Fibroblast of the conjunctiva (primary cell): ENCODE results near the gene IGSF3.
"Not testable (repeated sequence)": the region's sequence is repeated elsewhere in the genome, so short reads cannot be mapped to it uniquely, and the experiment has no call there.

Experiments
- DNase-seq: peaks from one replicate; pipeline ENCODE4 v3.0.0-alpha.2; 2010; ENCODE audit warnings: low read depth

Gene IGSF3

DNA sequence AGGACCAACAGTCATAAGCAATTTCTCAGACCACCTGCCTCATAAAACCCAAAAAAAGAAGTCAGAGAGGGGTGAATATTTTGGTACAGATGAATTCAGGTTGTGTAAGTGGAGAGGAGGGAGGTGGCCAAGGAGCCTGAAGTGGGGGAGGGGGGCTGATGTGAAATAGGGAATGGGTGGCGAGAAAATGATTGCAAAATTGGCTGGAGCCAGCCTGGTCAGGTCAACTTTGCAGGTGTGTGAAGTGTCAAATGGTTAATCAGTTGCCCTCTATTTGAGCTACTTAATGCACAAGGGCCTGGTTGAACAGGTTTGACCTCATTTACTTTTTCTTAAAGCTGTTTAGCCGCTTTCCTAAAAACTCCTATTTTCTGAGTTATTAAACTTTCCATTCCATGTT is 38.1 kb downstream of the IGSF3 start:
- DNase-seq = not testable (repeated sequence)

DNA sequence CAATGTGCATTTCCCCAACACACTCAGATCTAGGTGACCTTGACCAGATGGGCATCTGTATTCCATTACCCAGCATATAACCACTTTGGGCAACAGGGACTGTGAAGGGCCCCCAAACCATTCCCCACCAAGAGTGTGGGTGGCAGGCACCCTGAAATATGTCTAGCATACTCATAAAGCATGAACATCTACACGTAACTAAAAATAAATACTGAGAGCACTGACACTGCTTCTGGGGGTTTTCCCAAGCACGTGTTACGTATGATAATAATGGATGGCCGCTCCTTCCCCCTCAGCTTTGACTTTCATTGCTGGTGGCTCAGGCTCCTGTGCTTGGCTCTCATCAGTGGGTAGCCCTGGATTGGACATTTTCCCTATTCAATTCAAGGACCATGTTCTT is 39.1 kb downstream of the IGSF3 start:
- DNase-seq = no peak

DNA sequence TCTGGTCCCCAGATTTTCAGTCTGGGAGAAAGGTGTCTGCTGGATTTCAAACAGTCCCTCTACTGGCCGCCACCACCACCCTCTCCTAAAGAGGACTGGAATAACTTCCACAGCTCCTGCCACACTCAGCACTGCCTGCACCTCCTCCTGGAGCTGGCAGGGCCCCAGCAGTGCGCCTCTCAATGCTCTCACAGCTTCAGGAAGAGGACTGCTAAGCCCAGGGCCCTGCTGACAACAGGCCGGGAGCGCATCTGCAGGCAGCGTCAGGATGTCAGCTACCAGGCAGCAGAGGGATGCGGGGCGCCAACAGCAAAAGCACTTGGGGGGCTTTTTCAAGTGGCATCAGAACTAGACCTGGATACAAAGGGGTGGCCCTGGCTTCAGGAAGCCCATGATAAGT is 40.2 kb downstream of the IGSF3 start:
- not testable (repeated sequence) for DNase-seq

DNA sequence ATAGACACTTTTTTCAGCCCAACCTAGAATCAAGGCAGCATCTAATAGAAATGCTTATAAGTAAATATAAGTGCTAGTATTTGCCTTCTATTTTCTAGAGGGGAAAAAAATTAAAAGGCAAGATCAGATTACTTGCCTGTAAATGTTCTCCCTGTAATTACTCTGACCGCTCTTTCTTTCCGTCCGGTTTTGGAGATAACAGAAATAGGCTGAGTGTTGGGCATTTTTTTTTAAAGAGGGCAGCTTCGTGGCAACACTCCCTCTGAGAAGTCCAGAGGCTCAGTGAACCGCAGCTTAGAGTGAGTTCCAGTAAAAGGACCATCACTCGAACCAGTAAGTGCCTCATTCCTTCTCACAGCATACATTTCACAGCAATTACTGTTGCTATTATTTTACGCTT is 40.6 kb downstream of the IGSF3 start:
- DNase-seq = not testable (repeated sequence)

DNA sequence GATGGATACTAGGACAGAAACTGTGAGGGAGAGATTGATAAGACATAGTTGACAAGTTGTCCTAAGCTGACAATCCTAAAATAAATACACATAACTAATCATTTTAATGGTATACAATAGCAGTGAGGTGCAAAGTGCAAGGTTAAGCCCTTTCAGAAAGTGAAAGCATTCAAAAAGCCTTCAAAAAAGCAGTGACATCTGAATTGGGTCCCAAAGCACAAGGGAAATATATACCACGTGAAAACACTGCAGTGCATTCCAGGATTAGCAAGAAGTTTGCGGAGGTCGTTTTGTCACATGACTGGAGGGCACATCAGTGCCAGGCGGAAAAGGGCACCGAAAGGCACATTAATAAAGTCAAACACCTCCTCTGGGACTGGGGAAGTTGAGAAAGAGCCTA is 42.4 kb downstream of the IGSF3 start:
- not testable (repeated sequence) for DNase-seq

DNA sequence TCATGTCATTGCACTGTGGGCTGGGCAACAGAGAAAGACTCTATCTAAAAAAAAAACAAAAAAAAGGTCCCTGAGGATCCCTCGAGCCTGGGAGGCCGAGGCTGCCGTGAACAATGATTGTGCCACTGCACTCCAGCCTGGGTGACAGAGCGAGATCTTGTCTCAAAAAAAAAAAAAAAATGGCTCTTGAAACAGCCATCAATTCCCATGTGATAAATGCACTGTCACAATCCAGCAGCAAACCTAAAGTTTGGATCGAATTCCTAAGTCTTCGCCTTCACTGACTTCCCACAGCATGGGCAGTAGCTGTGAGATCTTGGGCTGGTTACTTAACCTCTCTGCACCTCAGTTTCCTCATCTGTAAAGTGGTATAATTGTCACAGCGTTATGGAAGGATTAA is 43.5 kb downstream of the IGSF3 start:
- no peak for DNase-seq

DNA sequence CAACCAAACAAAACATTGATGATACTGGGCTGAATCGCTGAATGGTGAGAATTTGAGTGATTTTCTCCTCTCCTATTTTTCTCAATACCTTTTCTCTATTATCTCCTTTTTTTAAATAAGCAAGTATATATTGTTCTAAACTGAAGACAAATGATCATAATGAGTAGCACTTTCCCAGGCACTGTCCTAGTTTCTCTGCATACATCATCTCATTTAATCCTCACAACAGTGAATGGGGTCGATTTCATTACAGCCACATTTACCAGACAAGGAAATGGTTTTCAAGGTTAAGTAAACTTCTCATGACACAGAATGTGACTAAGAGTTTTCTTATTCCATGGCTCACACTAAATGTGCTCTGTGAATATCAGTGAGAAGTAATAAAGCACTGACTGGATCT is 45.0 kb downstream of the IGSF3 start:
- not testable (repeated sequence) for DNase-seq

DNA sequence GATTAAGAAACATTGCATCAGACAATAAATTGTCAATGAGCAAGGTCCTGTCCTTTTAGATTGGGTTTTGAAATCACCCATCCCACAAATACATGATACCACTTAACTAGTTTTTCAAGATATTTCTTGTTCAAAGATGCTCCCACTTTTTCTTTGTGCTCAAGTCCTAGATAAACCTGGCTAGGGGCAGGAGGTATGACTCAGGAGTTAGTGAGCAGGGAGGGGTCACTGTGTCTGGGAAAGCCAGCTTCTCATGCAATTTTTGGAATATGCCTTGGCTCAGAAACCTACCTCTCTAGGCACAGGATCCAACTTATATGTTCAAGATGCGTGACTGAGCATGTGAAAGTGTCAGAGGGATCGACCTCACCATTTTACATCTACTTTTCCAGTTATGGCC is 45.8 kb downstream of the IGSF3 start:
- not testable (repeated sequence) for DNase-seq

DNA sequence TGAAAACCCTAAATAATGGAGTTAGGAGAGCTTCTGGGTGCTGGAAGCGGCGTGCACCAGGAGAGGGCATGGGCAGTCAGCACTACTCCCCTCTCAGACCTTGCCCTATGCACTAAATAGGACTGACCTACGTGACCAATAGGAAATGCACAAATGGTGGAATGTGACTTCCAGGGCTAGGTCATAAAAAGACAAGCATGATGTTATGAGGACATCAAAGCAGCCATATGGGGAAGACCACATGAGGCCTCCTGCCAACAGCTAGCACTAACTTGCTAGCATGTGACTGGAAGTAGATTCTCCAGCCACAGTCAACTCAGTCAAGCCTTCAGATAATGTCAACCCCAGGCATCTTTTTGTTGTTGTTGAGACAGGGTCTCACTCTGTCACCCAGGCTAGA is 47.1 kb downstream of the IGSF3 start:
- not testable (repeated sequence) for DNase-seq

DNA sequence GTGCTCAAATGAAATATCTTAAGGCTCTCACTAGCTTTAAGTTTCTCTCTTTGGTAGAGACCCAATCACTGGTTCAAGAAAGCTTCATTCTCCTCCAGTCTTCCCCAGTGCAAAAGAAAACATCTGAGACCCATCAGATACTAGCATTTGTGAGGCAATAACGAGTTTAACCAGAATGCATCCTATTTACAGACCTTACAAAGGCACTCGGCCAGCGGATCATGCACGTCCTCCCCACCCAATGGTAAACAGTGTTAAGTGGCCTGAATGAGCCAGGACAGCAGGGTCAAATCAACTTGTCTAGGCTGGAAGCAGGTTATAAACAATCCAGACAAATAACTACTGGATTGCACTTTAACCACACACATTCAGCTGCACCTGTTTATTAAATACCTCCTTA is 48.4 kb downstream of the IGSF3 start:
- not testable (repeated sequence) for DNase-seq

DNA sequence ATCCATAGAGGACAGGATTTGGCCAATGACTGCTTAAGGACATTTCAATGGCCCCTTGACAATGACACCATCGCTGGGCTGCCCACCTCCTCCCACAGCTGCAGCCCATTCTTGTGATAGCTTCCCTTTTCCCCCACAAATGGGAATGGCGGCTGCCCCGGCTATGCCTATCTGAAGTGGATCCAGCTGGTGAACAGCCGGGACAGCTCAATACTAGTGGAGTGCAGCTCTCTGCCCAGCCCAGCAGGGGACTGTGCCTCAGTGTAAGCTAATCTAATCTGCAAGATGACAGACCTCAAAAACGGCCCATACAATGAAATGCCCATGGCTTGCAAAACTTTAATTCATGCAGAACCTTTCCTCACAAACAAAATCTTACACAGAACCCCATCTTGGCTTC is 49.7 kb downstream of the IGSF3 start:
- not testable (repeated sequence) for DNase-seq

DNA sequence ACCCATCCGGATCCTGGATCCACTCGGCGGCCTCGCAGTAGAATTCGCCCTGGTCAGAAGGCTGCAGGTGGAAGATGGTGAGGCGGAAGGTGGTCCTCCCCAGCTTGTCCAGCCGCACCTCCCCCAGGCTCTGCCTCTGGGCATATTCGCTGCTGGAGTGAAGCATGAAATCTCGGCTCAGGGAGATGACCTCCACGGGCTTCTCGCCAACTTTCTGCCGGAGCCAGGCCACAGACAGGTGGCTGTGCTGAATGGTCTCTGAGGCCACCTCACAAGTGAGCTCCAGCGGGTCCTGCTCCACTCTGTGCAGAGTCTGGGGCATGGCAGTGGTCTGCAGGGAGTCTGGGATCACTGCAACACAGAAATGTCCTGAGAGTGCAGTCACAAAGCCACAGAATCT is 53.7 kb downstream of the IGSF3 start:
- not testable (repeated sequence) for DNase-seq

DNA sequence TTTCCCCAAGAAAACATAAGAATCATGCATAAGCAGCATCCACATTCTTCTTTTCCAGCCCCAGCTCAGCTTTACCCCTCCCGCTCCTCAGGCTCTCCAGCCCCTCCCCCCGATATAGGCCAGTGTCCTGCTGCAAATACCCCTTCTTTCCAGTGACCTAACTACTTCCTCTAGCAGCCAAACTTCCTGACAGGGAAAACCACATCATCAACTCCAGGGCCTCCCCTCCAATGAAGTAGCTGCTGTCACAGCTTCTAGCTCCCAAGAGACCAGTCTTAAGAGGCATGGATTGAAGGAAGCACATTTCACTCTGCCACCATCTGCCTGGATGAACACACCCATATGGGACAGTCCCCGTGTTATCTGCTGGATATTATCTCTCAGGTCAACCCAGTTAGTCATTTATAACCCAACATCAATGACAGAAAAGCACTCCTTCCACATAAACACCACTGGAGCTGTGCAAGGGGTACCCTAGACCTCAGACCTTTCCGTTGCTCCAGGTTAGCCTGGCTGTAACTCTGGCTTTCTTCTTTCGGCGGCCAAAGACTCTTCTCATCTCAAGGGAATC is 57.6 kb downstream of the IGSF3 start:
- DNase-seq = not testable (repeated sequence)

DNA sequence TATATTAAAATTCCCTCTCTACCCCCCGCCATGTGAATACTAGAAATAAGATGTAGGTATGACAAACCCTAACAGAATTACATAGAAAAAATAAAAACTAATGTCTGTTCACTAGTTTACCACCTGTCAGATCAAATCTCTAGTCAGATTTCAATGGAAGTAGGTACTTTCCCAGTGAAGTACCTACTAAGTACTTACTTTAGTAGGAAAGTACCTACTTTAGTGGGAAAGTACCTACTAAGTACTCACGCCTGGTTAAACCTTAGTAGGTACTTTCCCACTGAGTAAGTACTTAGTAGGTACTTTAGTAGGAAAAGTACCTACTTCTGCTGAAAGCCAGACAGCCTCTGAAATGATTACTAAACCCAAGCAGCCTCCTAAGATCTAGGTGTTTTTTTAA is 58.7 kb downstream of the IGSF3 start:
- DNase-seq = not testable (repeated sequence)

DNA sequence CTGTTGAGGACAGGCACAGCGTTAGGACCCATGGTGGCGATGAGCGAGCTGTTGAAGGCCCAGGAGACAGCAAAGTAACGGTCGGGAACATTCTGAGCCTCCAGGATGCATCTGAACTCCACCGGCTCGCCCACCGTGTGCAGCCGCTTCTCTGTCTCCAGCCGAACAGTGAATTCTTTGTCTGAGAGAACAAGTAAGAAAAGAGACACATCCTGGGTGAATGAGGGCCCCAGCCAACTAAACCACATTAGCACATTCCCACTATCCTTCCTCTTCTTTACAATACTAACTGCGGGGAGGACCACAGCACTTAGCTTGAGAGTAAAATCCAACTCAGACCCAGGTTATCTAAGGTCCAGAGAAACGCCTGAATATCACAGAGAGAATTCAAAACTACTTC is 59.4 kb downstream of the IGSF3 start:
- DNase-seq = not testable (repeated sequence)

DNA sequence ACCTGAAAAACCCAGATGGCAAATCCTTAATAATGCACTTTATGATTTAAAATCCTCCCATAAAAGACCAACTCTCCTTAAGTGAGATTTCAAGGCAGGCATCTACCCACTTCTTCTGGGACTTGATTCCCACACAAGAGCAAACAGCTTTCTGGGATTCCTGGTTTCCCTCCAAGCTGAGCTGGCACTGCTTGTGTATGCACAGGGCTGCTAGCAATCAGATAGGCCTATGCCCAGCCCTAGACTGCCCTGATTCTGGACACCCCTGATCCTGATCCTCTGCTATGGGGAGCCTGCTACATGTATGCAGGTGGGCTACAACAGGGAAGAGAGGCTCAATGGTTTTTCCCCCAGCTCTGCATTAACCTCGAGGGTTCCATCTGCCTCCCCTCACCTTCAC is 60.1 kb downstream of the IGSF3 start:
- not testable (repeated sequence) for DNase-seq

DNA sequence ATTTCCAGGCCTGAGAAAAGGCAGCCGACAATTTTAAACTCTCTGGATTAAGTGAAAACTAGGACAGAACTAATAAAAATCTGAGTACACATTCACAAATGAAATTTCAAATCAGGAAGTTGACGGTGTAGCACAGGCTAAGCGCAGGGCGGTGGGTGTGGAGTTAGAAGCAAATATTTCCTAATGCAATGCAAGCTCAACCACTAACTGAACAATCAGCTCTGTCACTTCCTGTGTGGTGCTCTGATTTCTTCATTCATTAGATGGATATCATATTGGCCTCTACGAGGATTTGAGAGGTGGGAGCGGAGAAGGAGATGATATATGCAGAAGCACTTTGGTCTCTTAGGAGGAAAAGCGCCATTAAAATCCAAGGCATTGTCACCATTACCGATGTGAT is 61.5 kb downstream of the IGSF3 start:
- DNase-seq = not testable (repeated sequence)

DNA sequence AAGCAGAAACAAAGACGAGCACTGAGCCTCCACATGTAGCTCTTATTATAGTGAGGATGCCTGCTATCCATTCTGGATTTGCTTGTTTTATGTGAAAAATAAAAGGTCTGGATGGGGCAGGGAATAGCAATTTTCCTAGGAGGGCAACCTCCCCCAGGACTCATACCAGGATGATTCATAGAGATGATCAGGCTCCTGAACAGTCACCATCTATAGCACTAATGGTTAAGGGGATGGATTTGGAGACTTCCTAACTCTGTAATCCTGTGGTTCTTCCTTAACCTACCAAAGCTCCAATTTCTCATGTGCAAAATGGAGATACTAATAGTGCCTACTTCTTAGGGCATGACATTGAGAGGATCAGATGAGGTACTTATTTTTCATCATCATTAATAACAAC is 62.2 kb downstream of the IGSF3 start:
- no peak for DNase-seq

DNA sequence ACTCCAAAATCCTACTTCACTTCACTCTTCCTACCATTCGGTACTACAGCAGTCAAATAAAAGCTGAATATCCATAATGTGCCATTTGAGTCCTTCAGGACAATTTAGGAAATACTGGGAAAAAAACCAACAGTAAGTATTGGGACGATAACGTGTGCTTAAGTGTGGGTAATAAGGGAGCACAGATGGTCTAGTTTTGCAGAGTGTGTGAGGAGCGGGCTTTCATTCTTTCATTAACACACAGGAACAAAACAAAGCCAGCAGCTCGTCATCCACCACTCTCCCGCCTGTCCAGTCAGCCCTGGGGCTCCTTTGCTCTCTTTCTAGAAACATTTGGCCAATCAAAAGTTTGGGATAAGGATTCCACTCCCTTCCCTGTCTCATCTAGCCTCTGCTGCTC is 63.1 kb downstream of the IGSF3 start:
- DNase-seq = not testable (repeated sequence)

DNA sequence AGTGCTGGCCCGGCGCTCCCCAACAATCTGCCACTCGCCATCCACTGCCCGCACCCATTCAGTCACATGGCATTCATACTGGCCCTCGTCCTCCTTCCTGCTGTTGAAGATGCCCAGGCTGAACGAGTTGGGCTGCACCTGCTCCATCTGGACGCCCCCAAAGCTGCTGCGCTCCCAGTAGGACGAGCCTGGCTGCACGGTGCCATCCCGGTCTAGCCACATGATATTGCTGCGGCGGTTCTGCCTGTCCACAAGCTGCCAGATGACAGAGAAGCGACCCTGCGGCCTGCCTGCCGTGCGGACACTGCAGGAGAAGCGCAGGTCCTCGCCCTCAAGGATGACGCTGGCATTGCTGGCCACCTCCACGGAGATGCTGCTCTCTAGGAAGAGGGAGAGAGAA is 63.9 kb downstream of the IGSF3 start:
- not testable (repeated sequence) for DNase-seq

DNA sequence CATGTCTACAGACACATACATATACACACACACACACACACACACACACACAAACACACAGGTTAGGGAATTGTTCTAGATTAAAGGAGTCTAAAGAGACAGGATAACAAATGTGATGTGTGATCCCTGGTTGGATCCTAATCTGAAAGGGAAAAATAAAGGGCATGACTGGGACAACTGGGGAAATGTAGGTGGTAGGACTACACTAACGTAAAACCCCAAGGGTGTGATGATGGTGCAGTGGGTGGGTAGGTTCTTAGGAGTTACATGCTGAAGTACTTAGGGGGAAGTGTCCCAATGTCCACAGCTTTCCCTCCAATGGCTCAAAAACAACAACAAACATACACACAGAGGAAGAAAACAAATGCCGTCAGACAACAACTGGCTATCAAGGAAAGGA is 68.2 kb downstream of the IGSF3 start:
- DNase-seq = not testable (repeated sequence)

DNA sequence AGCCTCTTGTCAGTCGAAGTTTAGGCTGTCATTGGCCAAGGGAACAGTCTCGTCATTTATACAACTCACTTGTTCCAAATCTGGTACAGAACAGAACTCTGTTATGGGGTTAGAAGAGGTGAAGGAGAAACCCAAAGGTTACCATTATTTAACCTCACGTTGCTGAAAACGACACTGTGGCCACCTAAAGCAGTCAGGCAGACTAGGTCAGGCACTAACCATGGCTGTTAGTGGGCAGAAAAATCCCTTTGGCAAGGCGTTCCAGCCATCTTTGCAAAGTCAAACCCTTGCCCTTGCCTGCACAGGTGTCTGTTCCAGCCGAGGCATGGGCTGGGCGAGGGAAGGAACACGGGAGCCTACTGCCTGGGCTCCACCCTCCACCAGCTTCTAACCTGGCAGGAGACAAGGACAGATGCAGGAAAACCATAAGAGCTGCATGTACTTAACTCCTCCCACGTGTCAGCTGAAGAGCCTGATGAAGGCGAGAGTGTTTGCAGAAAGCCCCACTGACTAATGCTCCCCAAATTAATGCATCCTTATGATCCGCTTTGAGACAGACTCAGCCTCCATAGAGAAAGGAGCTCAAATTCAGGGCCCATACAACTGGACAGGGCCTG is 69.0 kb downstream of the IGSF3 start:
- DNase-seq = not testable (repeated sequence)

DNA sequence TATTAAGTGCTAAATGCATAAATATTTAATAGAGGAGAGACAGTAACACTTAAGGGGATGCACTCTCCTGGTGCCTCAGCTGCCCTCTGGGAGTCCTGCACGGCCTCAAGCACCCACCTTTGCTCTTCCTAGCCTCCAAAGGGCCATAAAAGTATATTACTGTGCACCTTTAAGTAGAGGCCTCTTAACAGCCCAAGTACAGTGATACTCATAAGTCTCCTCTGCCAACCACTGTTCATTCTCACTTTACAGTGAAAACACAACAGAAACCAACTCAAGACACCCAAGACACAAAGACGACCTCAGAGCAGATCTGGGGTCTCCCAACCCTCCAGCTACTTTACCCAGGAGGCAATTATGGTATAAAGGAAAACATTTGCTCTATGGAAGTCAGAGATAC is 70.1 kb downstream of the IGSF3 start:
- not testable (repeated sequence) for DNase-seq

DNA sequence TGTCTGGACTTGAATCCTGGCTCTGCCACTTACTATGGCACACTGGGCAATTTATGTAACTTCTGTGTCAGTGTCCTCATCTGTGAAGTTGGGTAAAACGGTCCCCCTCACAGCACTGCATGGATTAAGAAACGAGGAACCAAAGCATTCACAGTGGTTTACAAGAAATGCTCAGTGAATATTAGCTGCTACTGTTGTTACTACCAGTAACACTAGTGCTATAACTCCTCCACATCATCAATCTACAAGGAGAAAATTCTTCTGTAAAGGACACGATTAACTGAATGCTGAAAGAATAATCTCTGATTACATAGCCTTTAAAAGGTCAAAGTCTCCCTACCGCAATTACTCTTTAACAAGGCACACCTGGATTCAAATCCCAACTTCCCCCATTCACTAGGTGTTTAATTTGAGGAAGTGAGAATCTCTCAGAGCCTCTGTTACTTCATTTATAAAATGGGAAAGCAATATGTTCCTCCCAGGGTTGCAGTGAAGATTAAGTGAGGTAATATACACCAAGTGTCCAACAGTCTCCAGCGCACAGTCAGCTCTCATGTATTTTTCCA is 70.7 kb downstream of the IGSF3 start:
- not testable (repeated sequence) for DNase-seq
